Chondrocyte (in vitro differentiated cells): ENCODE measurements around the gene DESI2. TPM values are rescaled to one million over a fixed set of nuclear protein-coding genes. Genes with fewer than 3 reads are reported as not detected.
"Not testable (repeated sequence)": the region's sequence is repeated elsewhere in the genome, so short reads cannot be mapped to it uniquely, and the experiment has no call there.

ENCODE experiments used
- DNase-seq: peaks from one replicate; pipeline ENCODE4 v3.0.0; 2021; ENCODE audit warnings: mixed read lengths, low spot score
- H3K27ac Mint-ChIP-seq: one replicate; pipeline ENCODE4 v1.8.0; 2021; ENCODE audit warnings: mild to moderate bottlenecking, moderate library complexity, mixed read lengths; ENCODE audit not compliant: unreplicated experiment
- H3K27me3 Mint-ChIP-seq: 2 replicates; pipeline ENCODE4 v1.8.0; 2021; ENCODE audit warnings: low read depth, mixed read lengths
- H3K36me3 Mint-ChIP-seq: 2 replicates; pipeline ENCODE4 v1.8.0; 2021; ENCODE audit warnings: low read depth, mixed read lengths
- H3K4me1 Mint-ChIP-seq: 2 replicates; pipeline ENCODE4 v1.8.0; 2021; ENCODE audit warnings: low read depth, mild to moderate bottlenecking, mixed read lengths
- H3K4me3 Mint-ChIP-seq: one replicate; pipeline ENCODE4 v1.8.0; 2021; ENCODE audit warnings: mild to moderate bottlenecking, moderate library complexity, mixed read lengths; ENCODE audit not compliant: unreplicated experiment
- H3K9me3 Mint-ChIP-seq: 2 replicates; pipeline ENCODE4 v1.8.0; 2021; ENCODE audit warnings: low read depth, mixed read lengths
- CTCF ChIP-seq: fragments of 200-600 bp; sonication (generic); IDR thresholded peaks from 2 replicates; pipeline ENCODE4 v1.5.0; 2021; ENCODE audit warnings: antibody characterized with exemption, mild to moderate bottlenecking, moderate library complexity
- total RNA-seq: library from RNA; stranded (reverse); gene quantifications from 3 replicates; pipeline ENCODE4 v1.2.1, GENCODE V29; 2021

Gene DESI2
- total RNA-seq, 1 donor from 2014 or later = 65.6 TPM

- no peaks in the 10 kb centered on the region for H3K27me3 Mint-ChIP-seq
- H3K27ac Mint-ChIP-seq = peak overlapping the region; percentile 75
- no peak overlapping the region for H3K4me3 Mint-ChIP-seq
- DNase-seq = no peak
- peaks cover 61% of the 10 kb centered on the region for H3K4me1 Mint-ChIP-seq
- no peaks in the 10 kb centered on the region for H3K36me3 Mint-ChIP-seq
- TF ChIP-seq CTCF = no peak
- H3K9me3 Mint-ChIP-seq = no peaks in the 10 kb centered on the region
Measured at GRCh38 chr1:244672946-244673682, 20.2 kb downstream of the DESI2 start.

- Mint-ChIP-seq H3K27me3 (no peaks in the 10 kb centered on the region), H3K4me1 (peaks cover 70% of the 10 kb centered on the region), H3K9me3 (no peaks in the 10 kb centered on the region), H3K27ac (peak overlapping the region; percentile 75), H3K4me3 (peak overlapping the region; percentile 36), H3K36me3 (no peaks in the 10 kb centered on the region)
- TF ChIP-seq CTCF = no peak
- DNase-seq = no peak
Measured at GRCh38 chr1:244674446-244674845, 21.5 kb downstream of the DESI2 start.

- no peak for TF ChIP-seq CTCF
- H3K27ac Mint-ChIP-seq = peak overlapping the region; percentile 75
- H3K27me3 Mint-ChIP-seq = no peaks in the 10 kb centered on the region
- H3K9me3 Mint-ChIP-seq = no peaks in the 10 kb centered on the region
- no peaks in the 10 kb centered on the region for H3K36me3 Mint-ChIP-seq
- peaks cover 72% of the 10 kb centered on the region for H3K4me1 Mint-ChIP-seq
- H3K4me3 Mint-ChIP-seq = no peak overlapping the region
- no peak for DNase-seq
Measured at GRCh38 chr1:244675167-244675566, 22.2 kb downstream of the DESI2 start.

- Mint-ChIP-seq H3K27ac (peak overlapping the region; percentile 41), H3K4me1 (peaks cover 42% of the 10 kb centered on the region), H3K27me3 (no peaks in the 10 kb centered on the region), H3K36me3 (peaks cover 4% of the 10 kb centered on the region), H3K4me3 (no peak overlapping the region), H3K9me3 (no peaks in the 10 kb centered on the region)
- TF ChIP-seq CTCF = no peak
- DNase-seq = no peak
Measured at GRCh38 chr1:244678697-244679096, 25.8 kb downstream of the DESI2 start.

- Mint-ChIP-seq H3K4me3 (no peak overlapping the region), H3K9me3 (no peaks in the 10 kb centered on the region), H3K27me3 (no peaks in the 10 kb centered on the region), H3K36me3 (peaks cover 4% of the 10 kb centered on the region), H3K4me1 (peaks cover 24% of the 10 kb centered on the region), H3K27ac (no peak overlapping the region)
- DNase-seq = no peak
- no peak for TF ChIP-seq CTCF
Measured at GRCh38 chr1:244680667-244681066, 27.7 kb downstream of the DESI2 start.

GRCh38 chr1:244682087-244682486 is 29.2 kb downstream of the DESI2 start:
- H3K36me3 Mint-ChIP-seq, H3K9me3 Mint-ChIP-seq, H3K27me3 Mint-ChIP-seq, H3K27ac Mint-ChIP-seq, DNase-seq, H3K4me3 Mint-ChIP-seq: not testable (repeated sequence)
- H3K4me1 Mint-ChIP-seq = peaks cover 24% of the 10 kb centered on the region
